Sigmoid colon (tissue), 7 donors: ENCODE measurements around the gene ATG9B. TPM values are rescaled to one million over a fixed set of nuclear protein-coding genes. Genes with fewer than 3 reads are reported as not detected.

Experiments
- DNase-seq: peaks from one replicate; pipeline ENCODE4 v3.0.0-alpha.2; 2019
- H3K27ac ChIP-seq, 4 donors: fragments of 200-600 bp; sonication (generic); one replicate each; pipeline ENCODE4 v1.5.1; 2016 to 2019; ENCODE audit warnings: mild to moderate bottlenecking in 1 of 4
- H3K27me3 ChIP-seq, 3 donors: fragments of 200-600 bp; sonication (generic); one replicate each; pipeline ENCODE4 v1.5.1; 2019; ENCODE audit warnings: mild to moderate bottlenecking in 1 of 3
- H3K36me3 ChIP-seq, 4 donors: fragments of 200-600 bp; sonication (generic); one replicate each; pipeline ENCODE4 v1.5.1; 2016 to 2019
- H3K4me1 ChIP-seq, 4 donors: fragments of 200-600 bp; sonication (generic); one replicate each; pipeline ENCODE4 v1.5.1; 2017 to 2019
- H3K4me3 ChIP-seq, 4 donors: fragments of 200-600 bp; sonication (generic); one replicate each; pipeline ENCODE4 v1.5.1; 2017 to 2019; ENCODE audit warnings: mild to moderate bottlenecking in 2 of 4, moderate library complexity in 1 of 4
- H3K9me3 ChIP-seq, 4 donors: fragments of 200-600 bp in 3 of 4; sonication (generic) in 3 of 4; one replicate each; pipeline versions ENCODE4 v1.5.1 to v1.6.1; 2013 to 2019
- EP300 ChIP-seq, 4 donors: sonication (generic); formaldehyde crosslinking; IDR thresholded peaks; one replicate each; pipeline ENCODE4 v1.6.1; 2017; ENCODE audit warnings: antibody characterized with exemption in 4 of 4
- POLR2A ChIP-seq, 2 donors: fragments of 450-650 bp; IDR thresholded peaks; one replicate each; pipeline ENCODE4 v1.6.1; 2016; ENCODE audit warnings: antibody characterized with exemption in 2 of 2, mild to moderate bottlenecking in 2 of 2, moderate library complexity in 2 of 2
- POLR2AphosphoS5 ChIP-seq, 4 donors: sonication (generic); formaldehyde crosslinking; IDR thresholded peaks; one replicate each; pipeline ENCODE4 v1.6.1; 2017; ENCODE audit warnings: antibody characterized with exemption in 4 of 4
- WGBS, 2 donors: extraction: QIAGEN DNeasy Blood & Tissue Kit; methylation state at CpG; one replicate each; pipeline ENCODE4 v1.1.7; 2013; 5-methylcytosine and 5-hydroxymethylcytosine counted together
- intact Hi-C: fragments of 100-400 bp; cut with DNase I; formaldehyde crosslinking; loops from one replicate; pipeline ENCODE4 v1.15.1; 2023
- polyA plus RNA-seq, 3 donors: library from polyadenylated mRNA; stranded (reverse); fragments of 200-250 nt; gene quantifications; one replicate each; pipeline ENCODE4 v1.2.3, GENCODE V29; 2013
- total RNA-seq, 4 donors: library from RNA; depleted of rRNA; stranded (reverse); fragments of >200 nt; gene quantifications; one replicate each; pipeline ENCODE4 v1.1.0, GENCODE V29; 2016
- TF ChIP-seq, protein P1 (sequence below), 4 experiments: fragments of 450-650 bp in 3 of 4; fragments of 200-600 bp in 1 of 4; IDR thresholded peaks; one replicate each; pipeline ENCODE4 v1.5.1; 2016 to 2019; ENCODE audit warnings: antibody characterized with exemption in 4 of 4, mild to moderate bottlenecking in 3 of 4, moderate library complexity in 2 of 4
- donor health status: healthy with polysubstance abuse.
- donor health status: Bipolar disorder and iron deficiency.
- donor health status: healthy.

The ATG9B gene
- total and polyA plus RNA-seq, 7 donors, result 1.2 to 1.6 TPM; not detected in 5

DNA sequence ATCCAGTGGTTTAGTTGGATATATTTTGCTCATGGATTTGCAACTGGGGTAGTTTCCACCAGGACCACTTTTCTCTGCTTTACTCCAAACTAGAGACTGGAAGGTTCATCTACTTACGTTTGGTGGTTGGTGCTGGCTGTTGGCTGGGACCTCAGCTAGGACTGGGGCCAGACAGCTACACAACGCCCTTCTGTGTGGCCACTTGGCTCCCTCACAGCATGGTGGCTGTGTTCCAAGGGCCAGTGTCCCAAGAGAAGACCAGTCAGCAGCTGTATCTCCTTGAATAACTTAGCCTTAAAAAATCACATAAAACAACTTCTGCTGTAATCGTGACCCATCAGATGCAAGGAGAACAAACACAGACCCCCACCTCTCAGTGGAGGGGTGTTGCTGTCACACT, 41.9 kb downstream of the ATG9B start:
- TF ChIP-seq POLR2AphosphoS5 (IDR thresholded peaks at IDR 0.05) (no peak), POLR2A (IDR thresholded peaks at IDR 0.05) (no peak), EP300 (IDR thresholded peaks at IDR 0.05) (no peak)
- TF ChIP-seq, protein P1, sequence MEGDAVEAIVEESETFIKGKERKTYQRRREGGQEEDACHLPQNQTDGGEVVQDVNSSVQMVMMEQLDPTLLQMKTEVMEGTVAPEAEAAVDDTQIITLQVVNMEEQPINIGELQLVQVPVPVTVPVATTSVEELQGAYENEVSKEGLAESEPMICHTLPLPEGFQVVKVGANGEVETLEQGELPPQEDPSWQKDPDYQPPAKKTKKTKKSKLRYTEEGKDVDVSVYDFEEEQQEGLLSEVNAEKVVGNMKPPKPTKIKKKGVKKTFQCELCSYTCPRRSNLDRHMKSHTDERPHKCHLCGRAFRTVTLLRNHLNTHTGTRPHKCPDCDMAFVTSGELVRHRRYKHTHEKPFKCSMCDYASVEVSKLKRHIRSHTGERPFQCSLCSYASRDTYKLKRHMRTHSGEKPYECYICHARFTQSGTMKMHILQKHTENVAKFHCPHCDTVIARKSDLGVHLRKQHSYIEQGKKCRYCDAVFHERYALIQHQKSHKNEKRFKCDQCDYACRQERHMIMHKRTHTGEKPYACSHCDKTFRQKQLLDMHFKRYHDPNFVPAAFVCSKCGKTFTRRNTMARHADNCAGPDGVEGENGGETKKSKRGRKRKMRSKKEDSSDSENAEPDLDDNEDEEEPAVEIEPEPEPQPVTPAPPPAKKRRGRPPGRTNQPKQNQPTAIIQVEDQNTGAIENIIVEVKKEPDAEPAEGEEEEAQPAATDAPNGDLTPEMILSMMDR (IDR thresholded peaks at IDR 0.05), result no peak
- 34 to 49% methylated on average over 3 of the region's 3 CpGs for WGBS, 2 donors
- Histone ChIP-seq H3K27me3 (no peaks in the 10 kb centered on the region), H3K4me1 (peaks cover 0 to 34% (median 29%) of the 10 kb centered on the region in 4 donors), H3K27ac (no peak overlapping the region), H3K9me3 (no peaks in the 10 kb centered on the region), H3K36me3 (no peaks in the 10 kb centered on the region), H3K4me3 (no peak overlapping the region)
- intact Hi-C loops, result no loop called here
- DNase-seq, result no peak

DNA sequence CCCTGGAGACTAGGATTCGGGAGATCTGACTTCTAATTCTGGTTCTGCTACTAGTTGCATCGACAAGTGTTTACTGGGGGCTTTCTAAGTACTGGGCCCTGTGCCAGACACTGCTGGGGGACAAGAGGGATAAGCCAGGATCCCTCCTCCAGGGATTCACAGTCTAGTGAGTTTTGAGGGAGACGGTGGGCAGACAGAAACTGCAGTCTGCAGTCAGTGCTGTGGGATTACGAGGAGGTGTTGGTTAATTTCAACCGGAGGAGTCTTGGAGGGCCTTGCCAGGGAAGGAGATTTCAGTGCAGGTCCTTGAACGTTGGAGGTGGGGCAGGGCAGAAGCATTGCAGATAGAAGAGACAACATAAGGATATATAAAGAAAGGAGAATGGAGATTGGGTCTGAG, 42.6 kb downstream of the ATG9B start:
- DNase-seq, result no peak
- no peaks in the 10 kb centered on the region for H3K9me3 ChIP-seq
- intact Hi-C loops, result no loop called here
- peaks cover 0 to 41% (median 36%) of the 10 kb centered on the region in 4 donors for H3K4me1 ChIP-seq
- H3K27ac ChIP-seq, result no peak overlapping the region
- TF ChIP-seq POLR2AphosphoS5 (IDR thresholded peaks at IDR 0.05), result no peak
- TF ChIP-seq, protein P1 (IDR thresholded peaks at IDR 0.05), result no peak
- TF ChIP-seq POLR2A (IDR thresholded peaks at IDR 0.05), result no peak
- no peak overlapping the region for H3K4me3 ChIP-seq
- H3K36me3 ChIP-seq, result no peaks in the 10 kb centered on the region
- no peaks in the 10 kb centered on the region for H3K27me3 ChIP-seq
- 61 to 63% methylated on average over 6 of the region's 6 CpGs for WGBS, 2 donors

DNA sequence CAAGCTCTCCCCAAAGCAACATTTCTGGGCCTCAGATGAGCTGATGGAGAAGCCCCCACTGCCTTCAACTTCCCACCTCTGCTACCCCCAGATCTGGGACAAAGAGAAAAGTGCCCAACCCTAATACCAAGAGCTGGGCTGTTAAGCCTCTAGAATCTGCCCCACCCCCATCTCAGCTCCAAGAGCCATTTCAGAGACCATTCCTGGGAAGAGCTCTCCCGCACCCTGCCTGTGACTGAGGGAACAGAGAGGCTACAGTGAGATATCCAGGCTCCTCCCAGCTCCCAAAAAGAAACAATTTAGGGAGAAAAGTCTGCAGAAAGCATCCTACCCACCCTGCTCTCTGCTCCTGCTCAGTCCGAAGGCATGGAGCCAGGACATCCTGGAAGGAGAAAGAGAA, 43.6 kb downstream of the ATG9B start:
- Histone ChIP-seq H3K4me3 (no peak overlapping the region), H3K4me1 (peaks cover 0 to 44% (median 41%) of the 10 kb centered on the region in 4 donors), H3K36me3 (no peaks in the 10 kb centered on the region), H3K9me3 (no peaks in the 10 kb centered on the region), H3K27ac (peak overlapping the region in 3 of 4 donors; percentile 89 to 97 (median 90)), H3K27me3 (no peaks in the 10 kb centered on the region)
- DNase-seq, result no peak
- TF ChIP-seq POLR2AphosphoS5 (IDR thresholded peaks at IDR 0.05) (no peak), POLR2A (IDR thresholded peaks at IDR 0.05) (no peak), EP300 (IDR thresholded peaks at IDR 0.05) (no peak)
- TF ChIP-seq, protein P1 (IDR thresholded peaks at IDR 0.05), result no peak
- intact Hi-C loops, result no loop called here
- WGBS, 2 donors, result 46 to 49% methylated on average over 2 of the region's 2 CpGs

DNA sequence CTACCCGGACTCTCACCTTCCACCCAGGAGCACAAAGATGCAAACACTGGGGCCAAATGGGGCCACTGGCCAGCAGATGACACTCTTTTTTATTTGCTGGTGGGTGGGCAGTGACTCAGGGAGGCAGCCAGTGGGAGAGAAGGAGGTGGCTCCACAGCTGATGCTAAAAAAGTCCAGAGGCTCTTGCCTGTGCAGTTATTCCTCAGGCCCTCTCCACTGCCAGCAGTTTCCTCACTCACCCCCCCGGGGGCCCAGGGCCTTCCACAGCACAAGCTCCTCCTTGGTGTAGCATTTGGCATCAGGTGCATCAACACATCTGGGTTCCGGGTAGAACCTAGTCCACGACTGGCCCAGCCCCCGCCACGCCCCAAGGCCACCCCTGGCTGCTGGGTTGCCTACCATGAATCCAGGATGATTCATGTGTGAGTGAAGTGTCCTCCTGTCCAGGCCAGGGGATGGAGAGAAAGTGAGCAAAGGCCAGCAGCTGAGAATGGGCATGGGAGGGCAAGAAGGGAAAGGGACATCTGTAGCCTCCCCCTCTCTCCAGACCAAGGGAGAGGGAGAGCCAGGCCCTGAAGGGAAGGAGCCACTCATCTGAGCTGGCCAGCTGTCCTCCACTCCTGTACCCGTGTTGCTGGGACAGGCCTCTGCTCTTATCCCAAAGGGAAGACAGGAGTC, 44.4 kb downstream of the ATG9B start:
- intact Hi-C loops, result loop anchor here (5.0 kb wide), 1 partner anchor 107 kb away; the partner anchor contains the start of gene AGAP3
- Histone ChIP-seq H3K9me3 (no peaks in the 10 kb centered on the region), H3K4me1 (peaks cover 0 to 52% (median 48%) of the 10 kb centered on the region in 4 donors), H3K27me3 (no peaks in the 10 kb centered on the region), H3K27ac (peak overlapping the region; percentile 84 to 97 (median 90)), H3K36me3 (no peaks in the 10 kb centered on the region), H3K4me3 (peak overlapping the region in 2 of 4 donors; percentile 64 to 68)
- TF ChIP-seq POLR2AphosphoS5 (IDR thresholded peaks at IDR 0.05) (peak; percentile 36 to 73 (median 62)), EP300 (IDR thresholded peaks at IDR 0.05) (peak in 1 of 4 donors; percentile 6), POLR2A (IDR thresholded peaks at IDR 0.05) (no peak)
- TF ChIP-seq, protein P1 (IDR thresholded peaks at IDR 0.05), result no peak
- peak; percentile 92 for DNase-seq
- 15 to 36% methylated on average over 7 of the region's 7 CpGs for WGBS, 2 donors
